ENCODE data around the gene SLC6A16.
"Not testable (repeated sequence)": the region's sequence is repeated elsewhere in the genome, so short reads cannot be mapped to it uniquely, and the experiment has no call there.

SLC6A16 gene

GRCh38 chr19:49326165-49326704 lies 1.2 kb upstream of the SLC6A16 start:
- Mint-ChIP-seq H3K9me3 (peaks cover 28% of the 10 kb centered on the region), H3K36me3 (ENCODE audit: low read depth) (peaks cover 73% of the 10 kb centered on the region), H3K27ac (no peak overlapping the region), H3K27me3 (ENCODE audit: low read depth, poor library complexity) (peaks cover 4% of the 10 kb centered on the region), H3K4me1 (peaks cover 12% of the 10 kb centered on the region), H3K4me3 (no peak overlapping the region)
- no peak for DNase-seq
- no peak for TF ChIP-seq CTCF (IDR thresholded peaks at IDR 0.05)

- H3K9me3 Mint-ChIP-seq, result peaks cover 32% of the 10 kb centered on the region
Measured at GRCh38 chr19:49325756-49326155, 765 bp upstream of the SLC6A16 start.

GRCh38 chr19:49318296-49318695 lies 6.7 kb downstream of the SLC6A16 start:
- peaks cover 76% of the 10 kb centered on the region for H3K36me3 Mint-ChIP-seq (ENCODE audit: low read depth)
- H3K4me1 Mint-ChIP-seq, result peaks cover 15% of the 10 kb centered on the region
- TF ChIP-seq CTCF (IDR thresholded peaks at IDR 0.05), result no peak
- peaks cover 68% of the 10 kb centered on the region for H3K9me3 Mint-ChIP-seq
- H3K27ac Mint-ChIP-seq, result no peak overlapping the region
- no peaks in the 10 kb centered on the region for H3K27me3 Mint-ChIP-seq (ENCODE audit: low read depth, poor library complexity)
- H3K4me3 Mint-ChIP-seq, result no peak overlapping the region
- DNase-seq, result no peak

More at GRCh38 chr19:49325756-49326155, 765 bp upstream of the SLC6A16 start:
- peaks cover 73% of the 10 kb centered on the region for H3K36me3 Mint-ChIP-seq (ENCODE audit: low read depth)
- not testable (repeated sequence) for DNase-seq; H3K27ac Mint-ChIP-seq; H3K4me1 Mint-ChIP-seq; H3K27me3 Mint-ChIP-seq (ENCODE audit: low read depth, poor library complexity); H3K4me3 Mint-ChIP-seq

- Mint-ChIP-seq H3K9me3 (peaks cover 48% of the 10 kb centered on the region), H3K4me3 (no peak overlapping the region), H3K36me3 (ENCODE audit: low read depth) (peaks cover 68% of the 10 kb centered on the region)
Measured at GRCh38 chr19:49316284-49316683, 8.7 kb downstream of the SLC6A16 start.

GRCh38 chr19:49315111-49315510 lies 9.9 kb downstream of the SLC6A16 start:
- Mint-ChIP-seq H3K9me3 (peaks cover 36% of the 10 kb centered on the region), H3K36me3 (ENCODE audit: low read depth) (peaks cover 68% of the 10 kb centered on the region), H3K27ac (peak overlapping the region; percentile 19), H3K4me1 (peaks cover 15% of the 10 kb centered on the region), H3K4me3 (no peak overlapping the region), H3K27me3 (ENCODE audit: low read depth, poor library complexity) (peaks cover 3% of the 10 kb centered on the region)
- no peak for TF ChIP-seq CTCF (IDR thresholded peaks at IDR 0.05)
- DNase-seq, result no peak

More at GRCh38 chr19:49316284-49316683, 8.7 kb downstream of the SLC6A16 start:
- TF ChIP-seq CTCF (IDR thresholded peaks at IDR 0.05), result no peak
- H3K27ac Mint-ChIP-seq, result no peak overlapping the region
- peaks cover 15% of the 10 kb centered on the region for H3K4me1 Mint-ChIP-seq
- H3K27me3 Mint-ChIP-seq (ENCODE audit: low read depth, poor library complexity), result peaks cover 3% of the 10 kb centered on the region
- no peak for DNase-seq

- H3K9me3 Mint-ChIP-seq, result peaks cover 4% of the 10 kb centered on the region
- no peaks in the 10 kb centered on the region for H3K4me1 Mint-ChIP-seq
- no peak for DNase-seq
- peaks cover 58% of the 10 kb centered on the region for H3K36me3 Mint-ChIP-seq (ENCODE audit: low read depth)
- H3K4me3 Mint-ChIP-seq, result no peak overlapping the region
- TF ChIP-seq CTCF (IDR thresholded peaks at IDR 0.05), result no peak
- peak overlapping the region; percentile 0 for H3K27ac Mint-ChIP-seq
- peaks cover 12% of the 10 kb centered on the region for H3K27me3 Mint-ChIP-seq (ENCODE audit: low read depth, poor library complexity)
Measured at GRCh38 chr19:49309087-49309486, 15.9 kb downstream of the SLC6A16 start.

- Mint-ChIP-seq H3K36me3 (ENCODE audit: low read depth) (peaks cover 64% of the 10 kb centered on the region), H3K9me3 (peaks cover 17% of the 10 kb centered on the region)
- H3K4me3 Mint-ChIP-seq; DNase-seq; H3K27ac Mint-ChIP-seq; H3K27me3 Mint-ChIP-seq (ENCODE audit: low read depth, poor library complexity); H3K4me1 Mint-ChIP-seq: not testable (repeated sequence)
Measured at GRCh38 chr19:49306734-49307133, 18.3 kb downstream of the SLC6A16 start.
